ENCODE measurements around the gene MAD1L1.

The MAD1L1 gene

DNA sequence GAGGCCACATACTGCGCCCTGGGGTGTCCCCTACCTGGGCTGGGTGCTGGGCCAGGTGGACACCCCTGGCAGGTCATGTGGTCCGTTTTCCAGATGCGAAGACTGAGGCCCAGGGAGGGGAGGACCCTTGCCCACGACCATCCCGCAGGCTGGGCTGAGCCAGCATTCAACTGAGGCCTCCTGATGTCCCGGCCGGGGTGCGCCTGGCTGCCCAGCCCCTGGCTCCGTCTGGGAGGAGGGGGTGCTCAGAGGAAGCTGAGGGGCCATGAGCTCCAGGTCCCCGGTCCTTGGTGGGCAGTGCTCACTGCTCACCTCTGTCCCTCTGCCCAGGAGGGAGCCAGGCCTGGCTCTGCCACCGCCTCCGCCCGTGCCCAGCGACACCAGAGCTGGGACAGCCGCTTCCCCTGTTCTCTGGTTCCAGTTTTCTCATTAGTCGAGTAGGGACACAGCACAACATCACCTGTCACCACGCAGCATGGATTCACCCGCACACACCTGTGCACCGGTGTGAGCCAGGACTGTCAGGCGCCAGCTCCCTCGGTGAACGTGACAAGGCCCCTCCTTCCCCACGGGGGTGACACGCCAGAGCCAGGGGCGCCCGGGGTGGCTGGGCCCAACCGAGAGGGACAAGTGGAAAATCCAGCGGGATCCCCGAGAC lies 423.0 kb downstream of the MAD1L1 start:
- no peak for DNase-seq (ENCODE audit: low spot score)
- ChIA-PET POLR2A (ENCODE audit: low non-redundant PET) (no interaction called here), CTCF (interaction anchor here (0.6 kb wide), 1 partner anchor 19 kb away, joined by 3 read pairs; no protein-coding TSS in a partner anchor)
- H3K27ac ChIP-seq: no peak overlapping the region
- TF ChIP-seq CTCF (conservative IDR thresholded peaks at IDR 0.05; ENCODE audit: low read depth): no peak

DNA sequence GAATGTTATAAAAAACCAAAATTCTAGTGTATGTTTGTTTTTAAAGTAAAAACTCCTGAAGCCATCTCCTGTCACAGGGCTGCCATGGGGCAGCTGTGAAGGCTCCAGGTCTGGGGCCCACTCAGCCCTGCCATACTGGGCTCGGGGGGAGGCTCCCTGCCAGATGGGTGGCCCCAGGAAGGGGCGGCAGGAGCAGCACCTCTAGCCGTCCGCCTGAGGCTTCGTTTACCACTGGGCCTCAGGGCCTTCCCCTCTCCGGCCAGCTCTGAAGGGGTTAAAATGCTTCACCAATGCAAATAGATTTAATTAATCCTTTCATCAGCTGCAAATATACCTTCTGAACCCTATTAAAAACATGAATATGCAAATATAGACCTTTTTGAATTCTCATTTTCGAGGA lies 423.7 kb downstream of the MAD1L1 start:
- CTCF ChIA-PET: no interaction called here
- no peak overlapping the region for H3K27ac ChIP-seq
- no peak for TF ChIP-seq CTCF (conservative IDR thresholded peaks at IDR 0.05; ENCODE audit: low read depth)
- POLR2A ChIA-PET (ENCODE audit: low non-redundant PET): no interaction called here
- DNase-seq (ENCODE audit: low spot score): no peak

DNA sequence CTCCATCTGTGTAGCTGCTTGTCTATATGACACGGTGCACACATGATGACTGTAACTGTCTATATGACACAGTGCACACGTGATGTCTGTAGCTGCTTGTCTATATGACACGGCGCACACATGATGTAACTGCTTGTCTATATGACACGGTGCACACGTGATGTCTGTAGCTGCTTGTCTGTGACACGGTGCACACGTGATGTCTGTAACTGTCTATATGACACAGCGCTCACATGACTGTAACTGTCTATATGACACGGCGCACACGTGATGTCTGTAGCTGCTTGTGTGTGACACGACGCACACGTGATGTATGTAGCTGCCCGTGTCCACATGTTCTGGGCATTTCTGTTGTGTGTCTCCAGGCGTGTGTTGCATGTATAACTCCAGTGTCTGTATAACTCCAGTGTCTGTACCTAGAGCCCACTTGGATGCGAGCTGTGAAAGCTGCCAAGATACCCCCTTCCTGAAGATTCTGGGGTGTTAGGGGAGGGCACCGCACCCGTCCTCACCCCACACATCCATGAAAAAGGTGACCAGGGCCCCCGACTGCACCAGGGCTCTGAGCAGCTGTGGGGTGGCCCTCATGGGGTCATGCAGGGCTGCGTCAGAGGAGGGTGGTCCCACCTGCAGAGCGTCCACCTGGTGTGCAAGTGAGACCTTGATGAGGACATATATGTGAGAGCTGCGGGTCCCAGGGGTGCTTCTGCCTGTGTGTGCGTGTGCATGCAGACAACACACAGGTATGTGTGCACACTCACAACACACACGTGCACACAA lies 424.7 kb downstream of the MAD1L1 start:
- no peak overlapping the region for H3K27ac ChIP-seq
- DNase-seq (ENCODE audit: low spot score): no peak
- ChIA-PET CTCF (no interaction called here), POLR2A (ENCODE audit: low non-redundant PET) (no interaction called here)
- TF ChIP-seq CTCF (conservative IDR thresholded peaks at IDR 0.05; ENCODE audit: low read depth): no peak

DNA sequence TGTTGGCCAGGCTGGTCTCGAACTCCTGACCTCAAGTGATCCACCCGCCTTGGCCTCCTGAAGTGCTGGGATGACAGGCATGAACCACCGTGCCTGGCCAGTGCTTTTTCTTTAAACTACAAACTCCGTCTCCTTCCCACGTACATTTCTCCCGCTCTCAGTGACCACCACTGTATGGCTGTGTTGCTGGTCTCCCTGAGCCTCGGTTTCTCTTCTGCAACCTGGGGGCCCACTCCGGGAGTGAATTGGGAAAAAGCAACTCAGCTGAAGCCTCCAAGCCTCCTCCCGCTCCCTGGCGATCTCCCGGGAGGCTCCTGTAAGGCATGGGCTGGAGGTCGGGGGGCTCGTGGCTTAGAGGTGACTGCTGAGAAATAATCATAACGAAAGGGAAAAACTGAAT lies 426.4 kb downstream of the MAD1L1 start:
- CTCF ChIA-PET: no interaction called here
- no peak for DNase-seq (ENCODE audit: low spot score)
- H3K27ac ChIP-seq: no peak overlapping the region
- POLR2A ChIA-PET (ENCODE audit: low non-redundant PET): no interaction called here
- no peak for TF ChIP-seq CTCF (conservative IDR thresholded peaks at IDR 0.05; ENCODE audit: low read depth)

GRCh38 chr7:1804310-1804709 lies 428.4 kb downstream of the MAD1L1 start:
- ChIA-PET CTCF (interaction anchor here (0.7 to 1.2 kb wide), 2 partner anchors 10 to 232 kb away, joined by 3 read pairs; no protein-coding TSS in a partner anchor), POLR2A (ENCODE audit: low non-redundant PET) (no interaction called here)
- no peak for DNase-seq (ENCODE audit: low spot score)
- no peak overlapping the region for H3K27ac ChIP-seq
- no peak for TF ChIP-seq CTCF (conservative IDR thresholded peaks at IDR 0.05; ENCODE audit: low read depth)

- ChIA-PET CTCF (no interaction called here), POLR2A (ENCODE audit: low non-redundant PET) (no interaction called here)
- no peak for TF ChIP-seq CTCF (conservative IDR thresholded peaks at IDR 0.05; ENCODE audit: low read depth)
- no peak for DNase-seq (ENCODE audit: low spot score)
- no peak overlapping the region for H3K27ac ChIP-seq
These were observed 429.8 kb downstream of the MAD1L1 start for GRCh38 chr7:1802899-1803298.

All from RWPE1 (cell line).